Cardiac atrium fibroblast (primary cell): ENCODE results near the gene AGAP3. TPM values are rescaled to one million over a fixed set of nuclear protein-coding genes. Genes with fewer than 3 reads are reported as not detected.

ENCODE experiments used
- total RNA-seq: library from RNA; depleted of rRNA; stranded (reverse); fragments of >200 nt; gene quantifications from 2 replicates; pipeline ENCODE4 v1.2.3, GENCODE V29; 2015

AGAP3 gene
- 33.0 and 41.3 TPM in 2 replicates for total RNA-seq

DNA sequence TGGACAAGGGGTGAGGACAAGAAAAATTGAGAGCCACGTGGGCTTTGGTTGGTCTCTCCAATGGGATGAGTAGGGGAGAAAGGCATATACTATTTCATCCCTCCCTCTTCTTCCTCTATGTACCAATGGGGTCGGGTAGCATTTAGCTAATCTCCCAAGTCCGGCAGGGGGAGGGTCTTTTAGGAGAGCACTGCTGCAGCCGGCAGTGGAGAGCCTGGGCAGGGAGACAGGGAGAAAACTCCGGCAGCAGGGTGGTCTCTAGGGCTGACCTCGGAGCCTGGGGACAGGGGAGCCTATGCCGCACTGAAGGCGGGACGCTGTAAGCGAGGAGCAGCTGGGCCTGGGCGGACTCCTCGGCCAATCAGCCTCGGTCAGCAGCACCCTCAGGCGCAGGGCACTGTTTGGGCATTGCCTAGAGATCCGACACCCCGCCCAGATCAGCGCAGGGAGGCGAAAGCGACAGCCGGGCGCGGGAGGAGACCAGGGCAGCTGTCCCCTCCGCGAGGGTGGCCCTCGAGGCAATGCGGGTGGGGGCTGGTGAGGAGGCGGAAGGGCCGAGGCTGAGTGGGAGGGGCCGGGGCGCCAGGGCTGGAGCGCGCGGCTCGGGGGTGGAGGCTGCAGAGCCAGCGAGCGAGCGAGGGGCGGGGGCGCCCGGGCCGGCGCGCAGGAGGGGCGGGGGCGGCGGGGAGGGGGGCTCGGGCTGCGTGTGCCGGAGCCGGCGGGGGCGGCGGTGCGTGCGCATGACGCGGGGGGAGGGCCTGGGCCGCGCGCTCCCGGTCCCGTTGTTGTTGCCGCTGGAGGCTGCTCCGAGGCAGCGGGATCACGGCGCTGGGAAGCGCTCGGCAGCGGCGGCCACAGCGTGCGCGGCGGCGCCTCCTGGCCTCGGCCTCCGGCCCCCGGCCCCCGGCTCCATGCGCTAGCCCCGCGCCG is at the start of gene AGAP3:
Gene AGAP3, plus strand, starts transcription at position 785 of the 930 bp plus-strand sequence. CDS start 267 bp downstream, outside the sequence.

DNA sequence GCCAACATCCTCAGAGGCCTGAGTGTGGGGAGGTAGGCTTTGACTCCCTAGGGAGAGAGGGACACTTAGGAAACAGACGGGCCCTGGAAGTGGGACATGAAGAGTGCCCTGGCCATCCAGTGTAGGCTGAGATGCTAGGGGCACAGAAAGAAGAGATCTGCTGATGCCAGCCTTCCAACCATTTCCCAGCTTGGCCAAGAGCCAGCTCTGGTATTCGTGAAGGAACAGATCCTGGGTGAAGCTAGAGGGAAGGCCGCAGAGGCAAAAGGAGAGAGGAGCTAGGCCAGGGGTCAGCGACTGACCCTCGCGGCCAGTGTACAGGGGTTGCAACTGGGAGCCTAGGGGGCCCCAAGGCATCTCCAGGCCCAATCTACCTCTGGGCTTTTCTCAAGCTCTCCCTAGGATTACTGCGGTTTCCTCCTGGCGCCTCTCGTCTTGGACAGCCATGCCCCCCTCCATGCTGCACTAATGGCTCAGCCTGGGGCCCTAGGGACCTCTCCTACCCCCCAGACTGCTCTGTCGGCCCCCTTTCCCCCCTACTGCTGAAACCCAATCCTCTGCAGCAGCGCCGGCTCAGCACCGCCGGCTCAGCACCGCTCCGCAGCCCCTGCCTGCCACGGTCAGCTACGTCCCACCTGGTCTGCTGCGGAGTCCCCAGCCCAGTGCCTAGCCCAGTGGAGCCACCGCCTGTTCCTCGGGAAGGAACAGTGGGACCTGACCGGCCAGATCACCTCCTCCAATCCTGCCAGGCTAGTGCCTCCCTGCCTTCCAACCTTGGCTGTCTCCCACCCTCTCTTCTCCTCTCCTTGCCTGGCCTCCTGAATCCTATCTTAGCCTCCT is 38.1 kb upstream of the AGAP3 start, which contains the start of gene ASIC3:
Gene ASIC3, plus strand, starts transcription at position 556 of the 840 bp plus-strand sequence. CDS start 355 bp downstream, outside the sequence.

DNA sequence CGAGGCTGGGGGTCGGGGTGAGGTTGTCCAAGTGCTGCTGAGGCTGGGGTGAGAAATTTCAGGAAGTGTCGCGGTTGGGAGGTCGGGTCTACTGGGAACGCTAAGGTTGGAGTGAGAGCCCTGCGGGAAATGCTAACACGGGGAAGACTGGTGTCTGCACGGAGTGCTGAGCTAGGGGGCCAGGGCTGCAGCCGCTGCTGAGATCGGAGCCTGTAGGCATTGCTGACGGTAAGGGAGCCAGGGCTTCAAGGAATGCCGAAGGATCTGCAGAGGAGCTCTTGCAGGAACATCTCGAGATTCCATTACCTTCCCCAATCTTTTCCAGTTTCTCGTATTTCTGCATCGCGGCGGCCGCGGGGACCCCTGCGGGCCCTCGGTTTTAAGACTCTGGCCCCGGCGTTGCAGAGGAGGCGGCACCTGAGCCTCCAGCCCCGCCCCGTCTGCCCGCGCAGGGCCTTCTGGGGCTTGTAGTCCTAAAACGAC is 28.7 kb upstream of the AGAP3 start, which contains the start of gene CDK5:
Gene CDK5, minus strand, starts transcription at position 392 of the 483 bp plus-strand sequence. Its CDS starts 49 bp downstream, at position 343.

DNA sequence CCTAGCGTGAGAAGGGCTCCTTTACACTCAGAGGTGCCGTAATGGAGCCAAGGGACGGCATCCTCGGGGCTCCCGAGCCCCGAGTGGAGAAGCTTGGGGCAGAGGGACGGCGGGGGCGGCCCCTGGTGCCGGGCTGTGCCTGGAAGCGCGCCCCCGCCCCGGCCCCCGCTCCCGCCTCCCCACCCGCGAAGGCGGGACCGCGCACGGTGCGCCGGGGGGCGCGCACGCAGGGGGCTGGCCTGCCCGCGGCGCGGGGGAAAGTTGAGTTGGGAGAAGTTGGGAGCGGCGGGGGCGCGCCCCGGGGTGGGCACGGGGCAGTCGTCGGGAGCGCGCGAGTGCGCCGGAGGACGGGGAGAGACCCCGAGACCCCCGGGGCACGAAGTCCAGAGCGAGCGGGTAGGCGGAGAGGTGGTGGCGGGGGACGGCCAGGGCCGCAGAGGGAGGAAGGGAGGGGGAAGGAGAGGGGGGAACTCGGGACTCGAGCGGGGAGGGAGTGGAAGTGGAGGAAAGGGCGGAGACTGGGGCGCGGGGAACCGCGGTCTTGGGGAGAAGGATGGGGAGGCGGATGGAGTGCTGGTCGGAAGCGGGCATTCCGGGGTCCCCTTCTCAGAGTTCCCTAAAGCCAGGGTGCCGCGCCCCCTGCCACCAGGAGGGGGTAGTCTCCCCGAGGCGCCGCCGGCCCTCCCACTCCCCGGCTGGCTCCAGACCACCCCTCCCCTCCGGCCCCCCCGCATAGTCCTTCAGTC is 26.7 kb upstream of the AGAP3 start, which contains the start of gene SLC4A2:
Gene SLC4A2, plus strand, starts transcription at position 223 of the 746 bp plus-strand sequence. CDS start 2,399 bp downstream, outside the sequence.

GRCh38 chr7:151080522-151081169 is 5.6 kb upstream of the AGAP3 start, which contains the start of gene FASTK:
Gene FASTK (minus strand): TSS chr7:151080809. CDS start chr7:151080766, 43 bp downstream.

DNA sequence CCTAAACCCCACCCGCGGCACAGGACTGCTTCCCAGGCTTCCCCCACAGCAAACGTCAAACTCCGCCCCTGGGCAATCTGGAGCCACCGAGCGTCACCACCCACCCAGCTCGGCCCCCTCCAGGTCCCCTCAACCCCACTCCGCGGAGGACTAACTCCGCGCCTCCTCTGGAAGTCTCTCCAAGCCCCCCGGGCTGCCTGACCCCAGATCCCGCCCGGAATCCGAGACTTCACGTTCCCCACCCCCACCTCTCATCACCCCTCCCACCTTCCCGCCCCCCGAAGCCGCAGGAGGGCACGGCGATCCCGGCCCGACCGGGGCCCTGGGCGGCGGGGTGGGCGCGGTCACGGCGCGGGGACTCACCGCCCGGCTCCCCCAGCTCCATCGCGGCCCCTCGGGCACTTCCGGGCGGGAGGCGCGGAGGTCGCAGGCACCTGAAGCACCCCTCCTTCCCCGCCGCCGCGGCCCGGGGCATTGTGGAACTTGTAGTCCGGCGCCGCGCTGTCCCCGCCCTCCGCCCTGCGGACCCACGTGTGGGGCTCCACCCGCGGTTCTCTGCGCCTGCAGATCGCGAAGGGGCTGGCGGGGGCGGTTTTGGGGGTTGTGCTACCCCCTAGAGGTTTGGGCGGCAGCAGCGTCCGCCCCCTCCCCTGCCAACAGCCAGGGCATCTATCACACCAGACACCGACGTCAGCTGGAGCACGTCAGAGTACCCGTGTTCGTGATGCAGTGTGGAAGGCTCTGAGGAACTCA is 3.0 kb upstream of the AGAP3 start, which contains the start of gene TMUB1:
Gene TMUB1, minus strand, starts transcription at position 423 of the 753 bp plus-strand sequence. CDS start 930 bp downstream, outside the sequence.

DNA sequence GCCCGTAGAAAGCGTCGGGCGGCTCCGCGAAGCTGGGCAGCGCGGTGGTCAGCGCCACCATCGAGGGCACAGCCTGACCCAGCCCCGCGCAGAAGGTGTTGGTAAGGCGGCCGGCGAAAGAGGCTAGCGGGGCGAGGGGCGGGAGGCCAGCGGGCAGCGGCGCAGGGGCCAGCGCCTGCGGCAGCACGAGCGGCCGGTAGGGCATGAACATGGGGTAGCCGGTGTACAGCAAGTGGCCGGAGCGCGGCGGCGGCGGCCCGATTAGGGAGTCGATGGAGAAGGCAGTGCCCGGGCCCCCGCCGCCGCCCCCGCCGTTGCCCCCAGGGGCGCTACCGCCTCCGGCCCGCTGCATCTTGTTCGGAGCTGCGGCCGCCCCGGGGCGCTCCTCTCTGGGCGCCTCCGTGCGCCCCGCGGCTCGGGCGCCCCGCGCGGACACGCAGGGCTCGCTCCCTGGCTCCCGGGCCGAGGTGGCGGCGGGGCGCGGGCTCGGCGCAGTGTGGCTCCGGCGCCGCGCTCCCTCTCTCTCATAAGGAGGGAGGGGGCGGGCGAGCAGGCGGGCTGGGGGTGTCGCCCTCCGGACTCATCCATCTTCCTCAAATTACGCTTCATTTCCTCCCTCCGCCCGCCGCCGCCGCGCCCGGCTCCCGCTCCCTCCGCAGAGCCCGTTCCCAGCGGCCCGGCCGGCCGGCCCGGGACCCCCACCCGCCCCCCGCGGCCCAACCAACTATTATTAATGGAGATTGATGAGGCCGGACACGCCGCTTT is 81.1 kb downstream of the AGAP3 start, which contains the start of gene GBX1:
Gene GBX1, minus strand, starts transcription at position 498 of the 765 bp plus-strand sequence. Its CDS starts 146 bp downstream, at position 352.

GRCh38 chr7:151186640-151187408 is 100.5 kb downstream of the AGAP3 start, which contains the start of gene ASB10:
Gene ASB10 (minus strand): TSS chr7:151187250. CDS start chr7:151187130, 120 bp downstream.

Other genes with a start within 250 kb of the AGAP3 start
- gene AOC1, start 234.0 kb upstream of the AGAP3 start, total RNA-seq: not detected in 2 replicates
- gene KCNH2, start 108.2 kb upstream of the AGAP3 start, total RNA-seq: under 0.01 TPM in 1 of 2 replicates, not detected in the other
- 5.4 and 18.6 TPM in 2 replicates for gene NOS3, start 95.5 kb upstream of the AGAP3 start, total RNA-seq
- 0.16 and 2.2 TPM in 2 replicates for gene ATG9B, start 62.0 kb upstream of the AGAP3 start, total RNA-seq
- gene ABCB8, start 58.0 kb upstream of the AGAP3 start, total RNA-seq: 26.9 and 33.6 TPM in 2 replicates
- 0.54 TPM in 1 of 2 replicates, not detected in the other for gene ASIC3, start 37.9 kb upstream of the AGAP3 start, total RNA-seq
- 9.2 and 13.0 TPM in 2 replicates for gene CDK5, start 28.6 kb upstream of the AGAP3 start, total RNA-seq
- gene SLC4A2, start 26.9 kb upstream of the AGAP3 start, total RNA-seq: 123 and 225 TPM in 2 replicates
- gene FASTK, start 5.7 kb upstream of the AGAP3 start, total RNA-seq: 69.1 and 85.9 TPM in 2 replicates
- 48.8 and 52.0 TPM in 2 replicates for gene TMUB1, start 3.0 kb upstream of the AGAP3 start, total RNA-seq
- not detected in 2 replicates for gene GBX1, start 81.2 kb downstream of the AGAP3 start, total RNA-seq
- gene ASB10, start 100.8 kb downstream of the AGAP3 start, total RNA-seq: not detected in 2 replicates
- gene H2BK1, start 124.0 kb downstream of the AGAP3 start, total RNA-seq: not detected in 2 replicates
- gene ABCF2, start 140.7 kb downstream of the AGAP3 start, total RNA-seq: 41.2 and 49.7 TPM in 2 replicates
- 89.0 and 110 TPM in 2 replicates for gene CHPF2, start 146.0 kb downstream of the AGAP3 start, total RNA-seq
- gene SMARCD3, start 162.2 kb downstream of the AGAP3 start, total RNA-seq: 27.5 and 41.0 TPM in 2 replicates